ENCODE data around the gene WNT1. TPM values are rescaled to one million over a fixed set of nuclear protein-coding genes. Genes with fewer than 3 reads are reported as not detected.

WNT1 gene
- total RNA-seq, 4 donors from 2014 or later, result not detected

GRCh38 chr12:48995086-48995879, 17.2 kb downstream of the WNT1 start:
- DNase-seq, result peak; percentile 85
- H3K27me3 ChIP-seq, result peaks cover 91% of the 10 kb centered on the region
- WGBS, 2 donors (ENCODE audit: low coverage in 1 of 2), result 8 to 16% methylated on average over 11 to 32 of the region's 32 CpGs
- H3K4me3 ChIP-seq, result peak overlapping the region in 2 of 4 donors; percentile 19 to 39
- TF ChIP-seq POLR2AphosphoS5 (IDR thresholded peaks at IDR 0.05) (no peak), EP300 (IDR thresholded peaks at IDR 0.05; ENCODE audit: low read depth) (no peak), CTCF (IDR thresholded peaks at IDR 0.05) (peak; percentile 81 to 90 (median 85)), POLR2A (IDR thresholded peaks at IDR 0.05) (no peak)
- in situ Hi-C loops (cut with MboI; ENCODE audit: low pct_ligation_motif_present in 1 of 4, low pct_unique_long_range_greater_than_20kb in 1 of 4, low sequenced_read_pairs in 3 of 4) (no loop called here), intact Hi-C loops (cut with DNase I; ENCODE audit: low total_unique reads) (no loop called here)
- H3K9me3 ChIP-seq, result no peaks in the 10 kb centered on the region
- peaks cover 16 to 45% (median 42%) of the 10 kb centered on the region in 4 donors for H3K4me1 ChIP-seq
- H3K27ac ChIP-seq, result no peak overlapping the region
- H3K36me3 ChIP-seq, result no peaks in the 10 kb centered on the region

- 5 to 10% methylated on average over 4 to 66 of the region's 71 CpGs for WGBS, 2 donors (ENCODE audit: low coverage in 1 of 2)
- DNase-seq, result peak; percentile 82
- Histone ChIP-seq H3K27me3 (peaks cover 93% of the 10 kb centered on the region), H3K4me1 (peaks cover 16 to 47% (median 42%) of the 10 kb centered on the region in 4 donors), H3K27ac (no peak overlapping the region), H3K4me3 (peak overlapping the region in 3 of 4 donors; percentile 25 to 59 (median 46)), H3K36me3 (peaks cover 0 to 8% (median 3%) of the 10 kb centered on the region in 4 donors), H3K9me3 (no peaks in the 10 kb centered on the region)
- intact Hi-C loops (cut with DNase I; ENCODE audit: low total_unique reads) (no loop called here), in situ Hi-C loops (cut with MboI; ENCODE audit: low pct_ligation_motif_present in 1 of 4, low pct_unique_long_range_greater_than_20kb in 1 of 4, low sequenced_read_pairs in 3 of 4) (no loop called here)
- TF ChIP-seq CTCF (IDR thresholded peaks at IDR 0.05) (peak; percentile 64 to 74 (median 69)), POLR2A (IDR thresholded peaks at IDR 0.05) (no peak)
Measured at GRCh38 chr12:48996794-48997718, 18.9 kb downstream of the WNT1 start.

- Histone ChIP-seq H3K4me1 (peaks cover 16 to 47% (median 42%) of the 10 kb centered on the region in 4 donors), H3K4me3 (peak overlapping the region; percentile 28 to 55 (median 40)), H3K9me3 (no peaks in the 10 kb centered on the region), H3K27me3 (peaks cover 85% of the 10 kb centered on the region), H3K36me3 (peaks cover 0 to 16% (median 3%) of the 10 kb centered on the region in 4 donors), H3K27ac (peak overlapping the region in 1 of 4 donors; percentile 8)
- in situ Hi-C loops (cut with MboI; ENCODE audit: low pct_ligation_motif_present in 1 of 4, low pct_unique_long_range_greater_than_20kb in 1 of 4, low sequenced_read_pairs in 3 of 4), result no loop called here
- peak; percentile 63 for DNase-seq
- 3% methylated on average over 47 of the region's 57 CpGs; no CpG with 5 or more reads in 1 of the 2 donors for WGBS, 2 donors (ENCODE audit: low coverage in 1 of 2)
- intact Hi-C loops (cut with DNase I; ENCODE audit: low total_unique reads), result no loop called here
- TF ChIP-seq EP300 (IDR thresholded peaks at IDR 0.05; ENCODE audit: low read depth), result no peak
- TF ChIP-seq POLR2A (IDR thresholded peaks at IDR 0.05), result no peak
- TF ChIP-seq POLR2AphosphoS5 (IDR thresholded peaks at IDR 0.05), result no peak
- TF ChIP-seq CTCF (IDR thresholded peaks at IDR 0.05), result no peak
Measured at GRCh38 chr12:48997719-48998496, 19.8 kb downstream of the WNT1 start.

Data from transverse colon (tissue), 4 donors.